ENCODE measurements around the gene CCNE1. TPM values are rescaled to one million over a fixed set of nuclear protein-coding genes. Genes with fewer than 3 reads are reported as not detected.

Gene CCNE1
- total and polyA plus RNA-seq, 10 of the 15 experiments (the other 5 are each of a cell fraction or from before 2014, with no cell fraction given) = 6.3 to 44.2 (median 35.8) TPM

DNA sequence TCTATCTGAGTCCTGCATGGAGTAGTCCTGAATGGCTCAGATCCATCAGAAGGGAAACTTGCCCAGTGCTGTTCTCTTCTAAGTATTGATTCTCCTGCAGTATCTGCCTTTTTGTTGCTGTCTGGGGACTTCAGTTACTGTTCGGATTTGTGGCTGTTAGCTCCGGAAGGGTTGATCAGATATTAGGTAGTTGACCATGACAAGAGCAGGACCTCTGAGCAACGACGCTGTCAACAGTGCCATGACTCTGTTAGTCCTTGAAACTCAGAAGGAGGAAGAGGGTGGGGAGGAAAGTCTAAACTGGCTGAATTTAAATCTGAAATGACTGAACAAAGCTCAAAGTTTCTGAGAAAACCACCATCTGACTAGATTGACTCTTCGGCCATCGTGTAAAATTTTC, 42.2 kb downstream of the CCNE1 start:
- no peak overlapping the region for H3K4me2 ChIP-seq (ENCODE audit: control insufficient read depth, insufficient read depth)
- H2AFZ ChIP-seq (ENCODE audit: control insufficient read depth, low read depth, low read length) = no peak overlapping the region
- intact Hi-C loops (cut with micrococcal nuclease; ENCODE audit: unreplicated experiment) (loop anchor here (5.0 kb wide), 1 partner anchor 82 kb away; no protein-coding TSS in a partner anchor), in situ Hi-C loops (cut with MboI) (loop anchor here (10.0 kb wide), 1 partner anchor 801 kb away; no protein-coding TSS in a partner anchor)
- CTCF ChIA-PET = interaction anchor here (1.0 to 1.4 kb wide), 4 partner anchors 9 to 124 kb away, joined by 3 to 4 read pairs (median 3); no protein-coding TSS in a partner anchor
- H3K9me3 ChIP-seq (replicated peaks; ENCODE audit: control insufficient read depth, insufficient read depth, low read length) = no peaks in the 10 kb centered on the region
- POLR2A ChIA-PET = no interaction called here
- peaks cover 20% of the 10 kb centered on the region for H3K4me1 ChIP-seq (ENCODE audit: control insufficient read depth, insufficient read depth, low read length)
- no peaks in the 10 kb centered on the region for H3K36me3 ChIP-seq (ENCODE audit: control insufficient read depth in 2 of 2, insufficient read depth in 2 of 2, low read length in 1 of 2)
- SMC1A ChIA-PET (ENCODE audit: uncharacterized antibody, unreplicated experiment) = no interaction called here
- no peak overlapping the region for H3K4me3 ChIP-seq
- H3K9ac ChIP-seq (ENCODE audit: control insufficient read depth, insufficient read depth, low read length) = no peak overlapping the region
- no peak for ATAC-seq
- 18% methylated on average over 6 of the region's 6 CpGs for whole genome bisulfite sequencing (ENCODE audit: insufficient coverage, insufficient replicate concordance, low lambda C conversion rate, missing lambda C conversion rate)
- no TSS peak for BruUV-seq (replicated peaks)
- FAIRE-seq = peak; percentile 35
- no peak overlapping the region for H3K27ac ChIP-seq (ENCODE audit: control insufficient read depth, insufficient read depth)
- no peak for DNase-seq (ENCODE audit: low read depth, low spot score)
- no peaks in the 10 kb centered on the region for H3K27me3 ChIP-seq (replicated peaks in 1 of 2; ENCODE audit: control insufficient read depth in 2 of 2, insufficient read depth in 2 of 2, low read length in 1 of 2)
- TF ChIP-seq ZSCAN29 (IDR thresholded peaks at IDR 0.05) (no peak), IKZF1 (conservative IDR thresholded peaks at IDR 0.05) (no peak), NFXL1 (IDR thresholded peaks at IDR 0.05; ENCODE audit: borderline replicate concordance) (no peak), ZNF384 (IDR thresholded peaks at IDR 0.05; ENCODE audit: borderline replicate concordance, low read depth, low read length) (no peak), NRF1 (conservative IDR thresholded peaks at IDR 0.05; ENCODE audit: low read depth, low read length) (no peak), KAT2A (conservative IDR thresholded peaks at IDR 0.05; ENCODE audit: control insufficient read depth, low read depth, low read length) (no peak), RCOR1 (conservative IDR thresholded peaks at IDR 0.05; ENCODE audit: low read depth, low read length) (no peak)
- H3K79me2 ChIP-seq (ENCODE audit: control insufficient read depth, insufficient read depth, low read length) = no peaks in the 10 kb centered on the region
- RAD21 ChIA-PET (ENCODE audit: unreplicated experiment) = interaction anchor here (0.8 to 1.3 kb wide), 2 partner anchors 10 to 19 kb away, joined by 3 to 8 read pairs; no protein-coding TSS in a partner anchor
- H4K20me1 ChIP-seq (ENCODE audit: control insufficient read depth, insufficient read depth) = no peaks in the 10 kb centered on the region

DNA sequence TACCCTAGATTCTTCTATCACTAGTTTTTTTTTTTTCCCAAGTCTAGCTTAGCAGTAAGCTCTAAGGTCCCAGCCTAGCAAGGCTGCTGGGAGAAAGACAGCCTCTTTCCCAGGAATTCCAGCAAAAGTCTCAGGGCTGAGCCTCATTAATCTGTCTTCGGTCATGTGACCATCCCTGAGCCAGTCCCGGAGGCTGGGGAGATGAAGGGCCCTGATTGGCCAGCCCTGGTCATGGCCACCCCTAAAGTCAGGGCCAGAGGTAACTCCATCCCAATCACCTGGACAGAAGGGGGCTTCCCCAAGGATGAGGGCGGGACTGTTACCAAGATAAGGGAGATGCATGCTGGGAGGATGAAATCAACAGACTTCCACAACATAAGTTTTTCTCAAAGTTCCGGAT, 43.3 kb downstream of the CCNE1 start:
- BruUV-seq (replicated peaks) = no TSS peak
- Histone ChIP-seq H3K27ac (ENCODE audit: control insufficient read depth, insufficient read depth) (no peak overlapping the region), H3K9ac (ENCODE audit: control insufficient read depth, insufficient read depth, low read length) (no peak overlapping the region), H3K9me3 (replicated peaks; ENCODE audit: control insufficient read depth, insufficient read depth, low read length) (no peaks in the 10 kb centered on the region), H3K27me3 (replicated peaks in 1 of 2; ENCODE audit: control insufficient read depth in 2 of 2, insufficient read depth in 2 of 2, low read length in 1 of 2) (no peaks in the 10 kb centered on the region), H3K4me2 (ENCODE audit: control insufficient read depth, insufficient read depth) (no peak overlapping the region), H3K79me2 (ENCODE audit: control insufficient read depth, insufficient read depth, low read length) (no peaks in the 10 kb centered on the region), H3K4me1 (ENCODE audit: control insufficient read depth, insufficient read depth, low read length) (peaks cover 20% of the 10 kb centered on the region), H3K36me3 (ENCODE audit: control insufficient read depth in 2 of 2, insufficient read depth in 2 of 2, low read length in 1 of 2) (no peaks in the 10 kb centered on the region), H2AFZ (ENCODE audit: control insufficient read depth, low read depth, low read length) (no peak overlapping the region), H3K4me3 (no peak overlapping the region), H4K20me1 (ENCODE audit: control insufficient read depth, insufficient read depth) (no peaks in the 10 kb centered on the region)
- ChIA-PET SMC1A (ENCODE audit: uncharacterized antibody, unreplicated experiment) (interaction anchor here (0.6 kb wide), 1 partner anchor 53 kb away, joined by 3 read pairs; no protein-coding TSS in a partner anchor), CTCF (interaction anchor here (1.3 kb wide), 1 partner anchor 20 kb away, joined by 3 read pairs; no protein-coding TSS in a partner anchor), POLR2A (no interaction called here), RAD21 (ENCODE audit: unreplicated experiment) (interaction anchor here (1.3 kb wide), 1 partner anchor 11 kb away, joined by 8 read pairs; no protein-coding TSS in a partner anchor)
- DNase-seq (ENCODE audit: low read depth, low spot score) (no peak), FAIRE-seq (no peak), ATAC-seq (no peak)
- TF ChIP-seq SMC3 (IDR thresholded peaks at IDR 0.05; ENCODE audit: borderline replicate concordance, low read length) (no peak), NFYB (IDR thresholded peaks at IDR 0.05; ENCODE audit: insufficient read depth, low read depth, low read length) (0 out of 2 replicates have a peak, but pooled peaks have one; percentile 9), USF1 (IDR thresholded peaks at IDR 0.05; ENCODE audit: borderline replicate concordance, extremely low read length, insufficient read depth, low read depth, low read length) (peak; percentile 8)
- in situ Hi-C loops (cut with MboI) = loop anchor here (10.0 kb wide), 1 partner anchor 800 kb away; no protein-coding TSS in a partner anchor
- intact Hi-C loops (cut with micrococcal nuclease; ENCODE audit: unreplicated experiment) = loop anchor here (5.0 kb wide), 1 partner anchor 797 kb away; no protein-coding TSS in a partner anchor
- 77% methylated on average over 4 of the region's 4 CpGs for WGBS (ENCODE audit: insufficient coverage, insufficient replicate concordance, low lambda C conversion rate, missing lambda C conversion rate)
